SU-DHL-6 (cell line): ENCODE data around the gene TEC.

Experiments
- EZH2phosphoT487 ChIP-seq: fragments of 200-600 bp; sonication (generic), shearing (Covaris generic); conservative IDR thresholded peaks from 2 replicates; pipeline ENCODE4 v1.6.1; 2018; ENCODE audit warnings: mild to moderate bottlenecking, antibody characterized with exemption, low read length, moderate library complexity, mixed read lengths
- TF ChIP-seq, protein P1 (sequence below): fragments of 200-600 bp; sonication (generic); IDR thresholded peaks from one replicate; pipeline ENCODE4 v1.5.1; 2017; ENCODE audit warnings: antibody characterized with exemption, mild to moderate bottlenecking, low read length, moderate library complexity; ENCODE audit not compliant: insufficient read depth, poor library complexity, severe bottlenecking

DNA sequence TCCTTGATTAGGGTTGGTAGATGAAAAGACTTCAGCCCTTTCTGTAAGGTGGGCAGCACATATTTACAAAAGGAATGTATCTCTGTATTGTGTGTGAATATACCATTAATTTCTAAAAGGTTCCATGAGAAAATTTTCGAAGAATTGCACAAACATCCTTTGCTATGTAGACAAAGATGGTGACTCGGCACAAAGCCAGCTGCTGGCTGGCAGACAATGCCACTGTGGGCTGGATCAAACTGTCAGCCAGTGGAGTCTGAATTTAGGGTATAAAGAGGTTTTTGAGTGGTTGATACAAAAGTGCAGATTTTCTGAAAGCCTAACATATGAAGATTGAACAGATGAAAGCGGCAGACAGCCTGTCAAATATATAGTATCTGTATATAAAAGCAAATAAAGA lies 129.9 kb downstream of the TEC start:
- TF ChIP-seq, protein P1, sequence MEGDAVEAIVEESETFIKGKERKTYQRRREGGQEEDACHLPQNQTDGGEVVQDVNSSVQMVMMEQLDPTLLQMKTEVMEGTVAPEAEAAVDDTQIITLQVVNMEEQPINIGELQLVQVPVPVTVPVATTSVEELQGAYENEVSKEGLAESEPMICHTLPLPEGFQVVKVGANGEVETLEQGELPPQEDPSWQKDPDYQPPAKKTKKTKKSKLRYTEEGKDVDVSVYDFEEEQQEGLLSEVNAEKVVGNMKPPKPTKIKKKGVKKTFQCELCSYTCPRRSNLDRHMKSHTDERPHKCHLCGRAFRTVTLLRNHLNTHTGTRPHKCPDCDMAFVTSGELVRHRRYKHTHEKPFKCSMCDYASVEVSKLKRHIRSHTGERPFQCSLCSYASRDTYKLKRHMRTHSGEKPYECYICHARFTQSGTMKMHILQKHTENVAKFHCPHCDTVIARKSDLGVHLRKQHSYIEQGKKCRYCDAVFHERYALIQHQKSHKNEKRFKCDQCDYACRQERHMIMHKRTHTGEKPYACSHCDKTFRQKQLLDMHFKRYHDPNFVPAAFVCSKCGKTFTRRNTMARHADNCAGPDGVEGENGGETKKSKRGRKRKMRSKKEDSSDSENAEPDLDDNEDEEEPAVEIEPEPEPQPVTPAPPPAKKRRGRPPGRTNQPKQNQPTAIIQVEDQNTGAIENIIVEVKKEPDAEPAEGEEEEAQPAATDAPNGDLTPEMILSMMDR, result no peak
- no peak for TF ChIP-seq EZH2phosphoT487
